H1 (cell line): ENCODE data around the gene WDR91. TPM values are rescaled to one million over a fixed set of nuclear protein-coding genes. Genes with fewer than 3 reads are reported as not detected.

Source experiments
- CTCF ChIA-PET: fragments of 300-600 bp; sonication (Branson Sonifier 250); formaldehyde crosslinking; loops from one replicate; lab custom pipeline; 2021; ENCODE audit not compliant: partially characterized antibody; lab: Charles Lee
- POLR2A ChIA-PET: fragments of 300-600 bp; sonication (Branson Sonifier 250); formaldehyde crosslinking; loops from one replicate; lab custom pipeline; 2021; ENCODE audit warnings: inconsistent platforms; ENCODE audit not compliant: partially characterized antibody; lab: Charles Lee
- DNase-seq, 2 experiments: peaks; one replicate each; pipeline versions ENCODE4 v3.0.0 to v3.0.0-alpha.2; 2010 to 2022; ENCODE audit warnings: low spot score in 2 of 2, low read depth in 1 of 2, mixed read lengths in 1 of 2
- FAIRE-seq: peaks from 2 replicates; lab custom pipeline; 2011; peaks lifted over from hg19 to GRCh38; lab: Jason Lieb, UNC
- H2AFZ ChIP-seq: 2 replicates; pipeline ENCODE4 v1.8.1; 2012; ENCODE audit warnings: low read length, inconsistent platforms
- H2AK5ac ChIP-seq: 2 replicates; pipeline ENCODE4 v1.6.1; 2013; ENCODE audit warnings: low read depth, low read length
- H2BK120ac ChIP-seq: replicated peaks from 2 replicates; pipeline ENCODE3; 2013; ENCODE audit warnings: low read depth, low read length, inconsistent platforms
- H2BK12ac ChIP-seq: 2 replicates; pipeline ENCODE4 v1.6.1; 2013; ENCODE audit warnings: low read depth, low read length
- H2BK15ac ChIP-seq: 2 replicates; pipeline ENCODE4 v1.6.1; 2013; ENCODE audit warnings: low read length
- H2BK20ac ChIP-seq: 2 replicates; pipeline ENCODE4 v1.6.1; 2013; ENCODE audit warnings: low read length
- H2BK5ac ChIP-seq: 2 replicates; pipeline ENCODE4 v1.6.1; 2013; ENCODE audit warnings: low read depth, low read length
- H3K14ac ChIP-seq: 2 replicates; pipeline ENCODE4 v1.6.1; 2013; ENCODE audit warnings: inconsistent platforms; ENCODE audit not compliant: insufficient read length
- H3K18ac ChIP-seq: 2 replicates; pipeline ENCODE4 v1.6.1; 2013; ENCODE audit warnings: low read length; ENCODE audit errors: extremely low read depth
- H3K23ac ChIP-seq: 2 replicates; pipeline ENCODE4 v1.6.1; 2013; ENCODE audit warnings: inconsistent platforms; ENCODE audit not compliant: insufficient read length
- H3K23me2 ChIP-seq: 2 replicates; pipeline ENCODE4 v1.6.1; 2013; ENCODE audit warnings: low read depth, low read length
- H3K27ac ChIP-seq: 2 replicates; pipeline ENCODE4 v1.6.1; 2011; ENCODE audit warnings: low read depth, low read length, inconsistent platforms
- H3K27me3 ChIP-seq, 4 experiments: replicated peaks in 1 of 4; 1 replicate in 1 of 4; 2 replicates in 3 of 4; pipeline versions ENCODE4 v1.6.1 to v1.8.1; 2011 to 2013; ENCODE audit warnings: low read length in 3 of 4, mild to moderate bottlenecking in 3 of 4, inconsistent platforms in 2 of 4, mixed read lengths in 2 of 4, moderate library complexity in 1 of 4; ENCODE audit not compliant: control insufficient read depth in 3 of 4, insufficient read depth in 3 of 4; ENCODE audit errors: extremely low read depth in 1 of 4
- H3K36me3 ChIP-seq, 4 experiments: 2 replicates each; pipeline versions ENCODE4 v1.6.1 to v1.8.1; 2011 to 2013; ENCODE audit warnings: mild to moderate bottlenecking in 4 of 4, low read length in 3 of 4, moderate library complexity in 2 of 4, control low read depth in 1 of 4, inconsistent platforms in 1 of 4; ENCODE audit not compliant: insufficient read depth in 4 of 4, control insufficient read depth in 2 of 4
- H3K4ac ChIP-seq: replicated peaks from 2 replicates; pipeline ENCODE3; 2013; ENCODE audit warnings: low read length, low read depth, mixed read lengths, inconsistent platforms; ENCODE audit not compliant: insufficient read length
- H3K4me1 ChIP-seq, 4 experiments: replicated peaks in 1 of 4; 1 replicate in 1 of 4; 2 replicates in 3 of 4; pipeline versions ENCODE4 v1.6.1 to v1.8.1; 2011 to 2013; ENCODE audit warnings: low read length in 3 of 4, inconsistent platforms in 2 of 4, mixed read lengths in 1 of 4; ENCODE audit not compliant: insufficient read depth in 4 of 4, control insufficient read depth in 3 of 4
- H3K4me2 ChIP-seq, 2 experiments: 2 replicates each; pipeline versions ENCODE4 v1.6.1 to v1.8.1; 2011 to 2013; ENCODE audit warnings: low read depth in 2 of 2, low read length in 2 of 2, control low read depth in 1 of 2, inconsistent platforms in 1 of 2, mild to moderate bottlenecking in 1 of 2; ENCODE audit not compliant: insufficient read depth in 1 of 2
- H3K4me3 ChIP-seq, 4 experiments: fragments of 200-600, 300-600 bp in 1 of 4; sonication (generic), shearing (Covaris generic), sonication (Bioruptor Twin) in 1 of 4; 2 replicates each; pipeline versions ENCODE4 v1.5.1 to v1.8.1; 2011 to 2016; ENCODE audit warnings: low read length in 4 of 4, low read depth in 3 of 4, control low read depth in 2 of 4, inconsistent platforms in 2 of 4, mild to moderate bottlenecking in 2 of 4, mixed read lengths in 1 of 4, moderate library complexity in 1 of 4; ENCODE audit not compliant: insufficient read depth in 2 of 4; ENCODE audit errors: extremely low read depth in 1 of 4
- H3K56ac ChIP-seq: replicated peaks from 2 replicates; pipeline ENCODE3; 2013; ENCODE audit warnings: low read depth, mild to moderate bottlenecking, mixed read lengths, low read length, inconsistent platforms; ENCODE audit not compliant: insufficient read length
- H3K79me1 ChIP-seq: 2 replicates; pipeline ENCODE4 v1.6.1; 2013; ENCODE audit warnings: low read depth, low read length, control low read depth
- H3K79me2 ChIP-seq, 2 experiments: 2 replicates each; pipeline versions ENCODE4 v1.6.1 to v1.8.1; 2012 to 2013; ENCODE audit warnings: low read length in 2 of 2, mild to moderate bottlenecking in 2 of 2, inconsistent platforms in 1 of 2; ENCODE audit not compliant: insufficient read depth in 2 of 2, control insufficient read depth in 1 of 2
- H3K9ac ChIP-seq, 4 experiments: replicated peaks in 1 of 4; 1 replicate in 1 of 4; 2 replicates in 3 of 4; pipeline versions ENCODE4 v1.6.1 to v1.8.1; 2011 to 2013; ENCODE audit warnings: low read depth in 3 of 4, low read length in 3 of 4, control low read depth in 2 of 4, mild to moderate bottlenecking in 2 of 4, moderate library complexity in 2 of 4, inconsistent platforms in 1 of 4; ENCODE audit errors: extremely low read depth in 1 of 4
- H3K9me3 ChIP-seq, 2 experiments: 2 replicates each; pipeline versions ENCODE4 v1.6.1 to v1.8.1; 2012 to 2013; ENCODE audit warnings: mild to moderate bottlenecking in 2 of 2, moderate library complexity in 2 of 2, control low read depth in 1 of 2, inconsistent platforms in 1 of 2, low read depth in 1 of 2, low read length in 1 of 2, mixed read lengths in 1 of 2; ENCODE audit not compliant: insufficient read depth in 2 of 2
- H4K20me1 ChIP-seq, 2 experiments: replicated peaks in 1 of 2; 2 replicates each; pipeline versions ENCODE3 to v1.8.1; 2011 to 2013; ENCODE audit warnings: inconsistent platforms in 2 of 2, low read length in 2 of 2, mild to moderate bottlenecking in 1 of 2; ENCODE audit not compliant: insufficient read depth in 2 of 2, control insufficient read depth in 1 of 2
- H4K5ac ChIP-seq: 2 replicates; pipeline ENCODE4 v1.6.1; 2013; ENCODE audit warnings: low read length, low read depth, mixed read lengths, inconsistent platforms; ENCODE audit not compliant: insufficient read length
- H4K8ac ChIP-seq: 2 replicates; pipeline ENCODE4 v1.8.0; 2013; ENCODE audit warnings: mild to moderate bottlenecking, moderate library complexity, low read length, inconsistent platforms; ENCODE audit not compliant: insufficient read depth; ENCODE audit errors: extremely low read depth
- H4K91ac ChIP-seq: replicated peaks from 2 replicates; pipeline ENCODE3; 2013; ENCODE audit warnings: low read length, mixed read lengths, inconsistent platforms; ENCODE audit not compliant: insufficient read length
- CTBP2 ChIP-seq: IDR thresholded peaks from 2 replicates; pipeline ENCODE4 v1.7.0; 2011; ENCODE audit warnings: borderline replicate concordance, mild to moderate bottlenecking, moderate library complexity, mixed read lengths, low read length; ENCODE audit not compliant: insufficient read depth, insufficient read length
- WGBS, 2 experiments: shearing (Covaris generic) in 1 of 2; methylation state at CpG; one replicate each; pipeline versions ENCODE4 v1.1.6 to v1.1.7; 2013 to 2015; ENCODE audit warnings: low lambda C conversion rate in 2 of 2, mixed read lengths in 2 of 2, inconsistent platforms in 1 of 2, low coverage in 1 of 2, missing lambda C conversion rate in 1 of 2; ENCODE audit not compliant: insufficient replicate concordance in 2 of 2, insufficient coverage in 1 of 2, insufficient read length in 1 of 2; ENCODE audit errors: extremely low coverage in 1 of 2, missing lambda C conversion rate in 1 of 2; 5-methylcytosine and 5-hydroxymethylcytosine counted together
- polyA plus RNA-seq, 7 experiments: library from polyadenylated mRNA; depleted of rRNA in 3 of 7; stranded (reverse) in 5 of 7; unstranded in 2 of 7; fragments of >200 nt in 5 of 7; fragments of 200-250 nt in 2 of 7; gene quantifications; 1 replicate in 5 of 7; 2 replicates in 1 of 7; 4 replicates in 1 of 7; pipeline versions ENCODE4 v1.2.1 to v1.2.3, GENCODE V29; 2011 to 2013; ENCODE audit warnings: missing spikeins in 2 of 7, mixed read lengths in 2 of 7
- total RNA-seq: library from RNA; stranded (reverse); fragmentation: NEBNext Ultra II Directional; extraction: Animal tissue kit (Norgen Biotek cat#: 25700); gene quantifications from 2 replicates; pipeline ENCODE4 v1.2.1, GENCODE V29; 2021

Gene WDR91
- total and polyA plus RNA-seq, 2 of the 8 experiments (the other 6 are each of a cell fraction or from before 2014, with no cell fraction given), result 8.2 to 14.7 TPM

DNA sequence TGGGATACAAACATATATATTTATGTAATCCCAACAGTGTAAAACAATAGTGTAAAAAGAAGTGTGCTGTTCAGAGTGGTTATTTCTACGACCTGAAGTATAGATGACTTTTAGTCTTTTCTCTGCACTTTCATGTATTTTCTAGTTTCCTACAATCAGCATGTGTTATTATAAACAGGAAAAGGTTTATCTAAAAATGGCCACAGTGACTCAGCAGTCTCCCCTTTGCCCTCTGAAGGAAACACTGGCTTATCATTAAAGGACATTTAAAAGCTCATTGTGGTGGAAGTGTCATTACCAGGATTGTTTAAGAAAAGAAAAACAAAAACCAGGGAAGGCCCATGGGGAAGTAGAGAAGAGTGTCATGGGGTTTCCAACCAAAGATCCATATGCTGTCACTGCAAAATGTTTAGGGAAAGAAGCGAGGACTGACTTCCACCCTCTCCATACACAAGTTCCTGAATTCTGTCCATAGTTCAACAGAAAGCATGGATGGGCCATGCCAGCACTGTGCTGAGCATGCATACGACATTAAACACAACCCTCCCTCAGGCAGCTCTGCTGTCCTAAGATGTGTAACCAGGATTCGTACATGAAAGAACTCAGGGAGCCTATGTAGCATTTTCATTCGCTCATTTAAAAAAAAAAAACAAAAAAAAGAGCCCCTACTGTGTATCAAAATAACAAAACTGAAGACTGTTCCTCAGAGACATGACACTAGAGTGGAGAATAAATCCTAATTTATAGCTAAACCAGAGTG is 51.0 kb downstream of the WDR91 start:
- no peak overlapping the region for H4K91ac ChIP-seq
- DNase-seq (no peak), FAIRE-seq (no peak)
- H4K20me1 ChIP-seq, result no peaks in the 10 kb centered on the region
- H3K36me3 ChIP-seq, result peaks cover 0 to 16% (median 8%) of the 10 kb centered on the region in 4 experiments; a peak in 4 of 8 replicates
- H3K4me3 ChIP-seq, result no peak overlapping the region
- no peak overlapping the region for H2AFZ ChIP-seq
- H3K27ac ChIP-seq, result no peak overlapping the region
- no peak overlapping the region for H3K4ac ChIP-seq
- no peak overlapping the region for H2BK20ac ChIP-seq
- TF ChIP-seq CTBP2, result no peak
- peaks cover 22 to 25% of the 10 kb centered on the region in 2 experiments for H3K9me3 ChIP-seq
- 0 out of 7 replicates have a peak, but pooled peaks cover 0 to 2% (median 0%) of the 10 kb centered on the region in 4 experiments for H3K4me1 ChIP-seq
- no peak overlapping the region; the same call in 1 of the 2 replicates for H2BK5ac ChIP-seq
- no peaks in the 10 kb centered on the region for H3K79me2 ChIP-seq
- no peak overlapping the region for H3K56ac ChIP-seq
- WGBS, 2 experiments, result 80% methylated on average over 5 of the region's 5 CpGs; no CpG with 5 or more reads in 1 of the 2 experiments
- no peak overlapping the region for H4K8ac ChIP-seq
- no peaks in the 10 kb centered on the region for H3K27me3 ChIP-seq
- H4K5ac ChIP-seq, result no peak overlapping the region
- H2AK5ac ChIP-seq, result no peak overlapping the region
- H3K14ac ChIP-seq, result no peak overlapping the region
- H3K23ac ChIP-seq, result no peak overlapping the region
- H3K79me1 ChIP-seq, result no peaks in the 10 kb centered on the region; the same call in 1 of the 2 replicates
- ChIA-PET CTCF (interaction anchor here (0.9 to 1.8 kb wide), 3 partner anchors 9 to 32 kb away, joined by 3 to 6 read pairs (median 5); no protein-coding TSS in a partner anchor), POLR2A (interaction anchor here (0.9 to 5.7 kb wide), 4 partner anchors 9 to 174 kb away, joined by 3 to 32 read pairs (median 4); partner anchors contain the start of genes AGBL3 and CYREN)
- H3K4me2 ChIP-seq, result no peak overlapping the region
- H3K23me2 ChIP-seq, result no peaks in the 10 kb centered on the region
- H2BK120ac ChIP-seq, result peak overlapping the region; percentile 24
- peak overlapping the region; percentile 20; the same call in 1 of the 2 replicates for H2BK12ac ChIP-seq
- H3K9ac ChIP-seq, result no peak overlapping the region
- no peak overlapping the region for H3K18ac ChIP-seq
- no peak overlapping the region for H2BK15ac ChIP-seq
